Body of pancreas (tissue), 4 donors: Measurements from ENCODE around the gene CEACAM4.

Experiments used
- POLR2A ChIP-seq, 3 donors: fragments of 450-650 bp; IDR thresholded peaks; one replicate each; pipeline ENCODE4 v1.6.1; 2016; ENCODE audit warnings: antibody characterized with exemption in 3 of 3, mild to moderate bottlenecking in 2 of 3
- TF ChIP-seq, protein P1 (sequence below), 7 experiments: fragments of 450-650 bp in 4 of 7; fragments of 200-600 bp in 3 of 7; sonication (generic) in 3 of 7; IDR thresholded peaks; one replicate each; pipeline ENCODE4 v1.5.1; 2016 to 2019; ENCODE audit warnings: antibody characterized with exemption in 7 of 7

DNA sequence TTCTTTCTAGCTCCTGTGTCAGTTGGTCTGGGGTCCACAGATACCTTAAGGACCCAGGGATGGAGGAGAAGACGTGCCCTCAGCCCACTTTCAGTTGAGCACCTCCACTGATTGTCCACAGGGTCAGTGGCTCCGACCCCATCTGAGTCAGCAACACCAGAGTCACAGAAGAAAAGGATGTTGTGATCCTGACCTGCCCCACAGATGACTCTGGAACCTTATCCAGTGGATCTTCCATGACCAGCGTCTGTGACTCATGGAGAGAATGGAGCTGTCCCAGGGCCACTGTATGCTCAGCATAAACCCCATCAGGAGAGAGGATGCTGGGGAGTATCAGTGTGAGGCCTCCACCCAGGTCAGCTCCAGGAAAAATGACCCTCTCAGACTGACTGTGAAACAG, 22.0 kb downstream of the CEACAM4 start:
- TF ChIP-seq, protein P1, sequence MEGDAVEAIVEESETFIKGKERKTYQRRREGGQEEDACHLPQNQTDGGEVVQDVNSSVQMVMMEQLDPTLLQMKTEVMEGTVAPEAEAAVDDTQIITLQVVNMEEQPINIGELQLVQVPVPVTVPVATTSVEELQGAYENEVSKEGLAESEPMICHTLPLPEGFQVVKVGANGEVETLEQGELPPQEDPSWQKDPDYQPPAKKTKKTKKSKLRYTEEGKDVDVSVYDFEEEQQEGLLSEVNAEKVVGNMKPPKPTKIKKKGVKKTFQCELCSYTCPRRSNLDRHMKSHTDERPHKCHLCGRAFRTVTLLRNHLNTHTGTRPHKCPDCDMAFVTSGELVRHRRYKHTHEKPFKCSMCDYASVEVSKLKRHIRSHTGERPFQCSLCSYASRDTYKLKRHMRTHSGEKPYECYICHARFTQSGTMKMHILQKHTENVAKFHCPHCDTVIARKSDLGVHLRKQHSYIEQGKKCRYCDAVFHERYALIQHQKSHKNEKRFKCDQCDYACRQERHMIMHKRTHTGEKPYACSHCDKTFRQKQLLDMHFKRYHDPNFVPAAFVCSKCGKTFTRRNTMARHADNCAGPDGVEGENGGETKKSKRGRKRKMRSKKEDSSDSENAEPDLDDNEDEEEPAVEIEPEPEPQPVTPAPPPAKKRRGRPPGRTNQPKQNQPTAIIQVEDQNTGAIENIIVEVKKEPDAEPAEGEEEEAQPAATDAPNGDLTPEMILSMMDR (IDR thresholded peaks at IDR 0.05) = no peak
- TF ChIP-seq POLR2A (IDR thresholded peaks at IDR 0.05) = no peak
